ENCODE results near the gene ATL1.

DNA sequence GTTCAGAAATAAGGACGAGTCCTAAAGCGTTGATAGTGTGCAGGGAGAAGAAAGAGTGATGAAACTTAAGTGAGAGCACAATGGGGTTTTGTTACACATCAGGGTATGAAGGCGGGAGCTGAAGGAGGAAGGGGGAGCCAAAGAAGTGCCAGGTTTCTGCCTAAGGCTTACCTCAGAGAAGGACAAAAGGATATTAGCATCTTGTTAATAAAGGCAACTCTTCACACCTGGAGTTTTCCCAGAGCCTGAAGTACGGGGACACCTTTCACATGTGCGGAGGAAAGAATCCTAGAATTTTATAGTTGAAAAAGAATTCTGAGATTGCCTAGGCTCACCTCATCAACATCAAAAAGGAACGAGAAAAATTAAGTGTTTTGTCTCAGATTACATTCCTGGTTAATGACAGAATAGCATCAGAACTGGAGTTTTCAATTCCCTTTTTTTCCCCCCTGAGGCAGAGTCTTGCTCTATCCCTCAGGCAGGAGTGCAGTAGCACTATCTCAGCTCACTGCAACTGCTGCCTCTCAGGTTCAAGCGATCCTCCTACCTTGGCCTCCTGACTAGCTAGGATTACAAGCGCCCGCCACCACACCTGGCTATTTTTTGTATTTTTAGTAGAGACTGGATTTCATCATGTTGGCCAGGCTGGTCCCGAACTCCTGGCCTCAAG lies 110.4 kb downstream of the ATL1 start:
- TF ChIP-seq, protein P1, sequence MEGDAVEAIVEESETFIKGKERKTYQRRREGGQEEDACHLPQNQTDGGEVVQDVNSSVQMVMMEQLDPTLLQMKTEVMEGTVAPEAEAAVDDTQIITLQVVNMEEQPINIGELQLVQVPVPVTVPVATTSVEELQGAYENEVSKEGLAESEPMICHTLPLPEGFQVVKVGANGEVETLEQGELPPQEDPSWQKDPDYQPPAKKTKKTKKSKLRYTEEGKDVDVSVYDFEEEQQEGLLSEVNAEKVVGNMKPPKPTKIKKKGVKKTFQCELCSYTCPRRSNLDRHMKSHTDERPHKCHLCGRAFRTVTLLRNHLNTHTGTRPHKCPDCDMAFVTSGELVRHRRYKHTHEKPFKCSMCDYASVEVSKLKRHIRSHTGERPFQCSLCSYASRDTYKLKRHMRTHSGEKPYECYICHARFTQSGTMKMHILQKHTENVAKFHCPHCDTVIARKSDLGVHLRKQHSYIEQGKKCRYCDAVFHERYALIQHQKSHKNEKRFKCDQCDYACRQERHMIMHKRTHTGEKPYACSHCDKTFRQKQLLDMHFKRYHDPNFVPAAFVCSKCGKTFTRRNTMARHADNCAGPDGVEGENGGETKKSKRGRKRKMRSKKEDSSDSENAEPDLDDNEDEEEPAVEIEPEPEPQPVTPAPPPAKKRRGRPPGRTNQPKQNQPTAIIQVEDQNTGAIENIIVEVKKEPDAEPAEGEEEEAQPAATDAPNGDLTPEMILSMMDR (IDR thresholded peaks at IDR 0.05; ENCODE audit: poor library complexity): no peak
- TF ChIP-seq EZH2 (IDR thresholded peaks at IDR 0.05; ENCODE audit: borderline replicate concordance): no peak
- no peak for TF ChIP-seq EZH2phosphoT487 (IDR thresholded peaks at IDR 0.05; ENCODE audit: low read depth, severe bottlenecking, unreplicated experiment)
